Naive thymus-derived CD8-positive, alpha-beta T cell (primary cell): Measurements from ENCODE around the gene PFDN6. TPM values are rescaled to one million over a fixed set of nuclear protein-coding genes. Genes with fewer than 3 reads are reported as not detected.
"Not testable (repeated sequence)": the region's sequence is repeated elsewhere in the genome, so short reads cannot be mapped to it uniquely, and the experiment has no call there.

Experiments used
- ATAC-seq, 2 donors: fragments of 150-1000 bp; cut with Tn5 transposase in 1 of 2; sonication (Bioruptor Pico), chemical (Tn5 transposase) in 1 of 2; 1 replicate in 1 of 2; 2 replicates in 1 of 2; pipeline ENCODE4 v1.10.0; 2021; ENCODE audit warnings: mild to moderate bottlenecking in 2 of 2, moderate library complexity in 2 of 2
- POLR2A ChIA-PET: fragments of 350-600 bp; sonication (Branson Sonifier 250); formaldehyde crosslinking; loops from one replicate; lab custom pipeline; 2021; ENCODE audit warnings: antibody characterized with exemption; lab: Charles Lee
- DNase-seq, 10 donors: peaks; one replicate each; pipeline versions ENCODE4 v3.0.0 to v3.0.0-alpha.2; 2020 to 2022
- H3K27ac Mint-ChIP-seq, 10 donors: one replicate each; pipeline ENCODE4 v1.8.0; 2020 to 2022; ENCODE audit warnings: mild to moderate bottlenecking in 10 of 10, mixed read lengths in 10 of 10, moderate library complexity in 4 of 10, inconsistent platforms in 1 of 10
- H3K27me3 Mint-ChIP-seq, 5 donors: one replicate each; pipeline ENCODE4 v1.8.0; 2021 to 2022; ENCODE audit warnings: mixed read lengths in 5 of 5
- H3K36me3 Mint-ChIP-seq, 3 donors: one replicate each; pipeline ENCODE4 v1.8.0; 2020 to 2022; ENCODE audit warnings: mixed read lengths in 3 of 3, mild to moderate bottlenecking in 2 of 3, inconsistent platforms in 1 of 3
- H3K4me1 Mint-ChIP-seq, 4 donors: one replicate each; pipeline ENCODE4 v1.8.0; 2021 to 2022; ENCODE audit warnings: mixed read lengths in 4 of 4
- H3K4me3 Mint-ChIP-seq, 10 donors: one replicate each; pipeline ENCODE4 v1.8.0; 2020 to 2022; ENCODE audit warnings: mild to moderate bottlenecking in 10 of 10, mixed read lengths in 10 of 10, moderate library complexity in 6 of 10, inconsistent platforms in 1 of 10
- H3K9me3 Mint-ChIP-seq, 9 donors: one replicate each; pipeline ENCODE4 v1.8.0; 2020 to 2022; ENCODE audit warnings: mixed read lengths in 9 of 9, mild to moderate bottlenecking in 3 of 9, inconsistent platforms in 1 of 9, moderate library complexity in 1 of 9
- polyA plus RNA-seq, 3 donors: library from polyadenylated mRNA; unstranded; fragments of 300-500 nt; fragmentation: Illumina TruSeq; gene quantifications; one replicate each; pipeline ENCODE4 v1.2.3, GENCODE V29; 2021
- total RNA-seq, 8 experiments: library from RNA in 2 of 8; stranded (reverse) in 2 of 8; gene quantifications; one replicate each; pipeline ENCODE4 v1.2.3 and lab custom pipeline; 2021 to 2026

PFDN6 gene
- total and polyA plus RNA-seq, 5 experiments from 2014 or later, result 30.4 to 38.2 (median 35.5) TPM

- ATAC-seq (no peak), DNase-seq (no peak)
- Mint-ChIP-seq H3K27me3 (no peaks in the 10 kb centered on the region), H3K9me3 (no peaks in the 10 kb centered on the region), H3K27ac (no peak overlapping the region), H3K36me3 (peaks cover 0 to 62% (median 6%) of the 10 kb centered on the region in 3 donors), H3K4me1 (peaks cover 16 to 28% (median 24%) of the 10 kb centered on the region in 4 donors), H3K4me3 (no peak overlapping the region)
- POLR2A ChIA-PET, result interaction anchor here (2.5 kb wide), 1 partner anchor 34 kb away, joined by 9 read pairs; the partner anchor contains the start of genes PFDN6 and WDR46
Observed at GRCh38 chr6:33254591-33254990, 34.8 kb upstream of the PFDN6 start.

GRCh38 chr6:33259032-33259431 is 30.4 kb upstream of the PFDN6 start:
- Mint-ChIP-seq H3K36me3 (peaks cover 0 to 74% (median 15%) of the 10 kb centered on the region in 3 donors), H3K27ac (no peak overlapping the region), H3K4me1 (peaks cover 0 to 7% (median 0%) of the 10 kb centered on the region in 4 donors), H3K27me3 (no peaks in the 10 kb centered on the region), H3K4me3 (no peak overlapping the region), H3K9me3 (no peaks in the 10 kb centered on the region)
- POLR2A ChIA-PET, result interaction anchor here (1.3 to 1.4 kb wide), 2 partner anchors 9 to 18 kb away, joined by 4 to 5 read pairs; partner anchors contain the start of gene B3GALT4
- no peak for DNase-seq
- no peak for ATAC-seq

- Mint-ChIP-seq H3K27ac (peak overlapping the region in 1 of 10 donors; percentile 83), H3K36me3 (peaks cover 3 to 83% (median 28%) of the 10 kb centered on the region in 3 donors)
- H3K9me3 Mint-ChIP-seq, H3K4me1 Mint-ChIP-seq, H3K27me3 Mint-ChIP-seq, H3K4me3 Mint-ChIP-seq, ATAC-seq, DNase-seq: not testable (repeated sequence)
- POLR2A ChIA-PET, result interaction anchor here (0.6 to 2.5 kb wide), 6 partner anchors 9 to 349 kb away, joined by 3 to 6 read pairs (median 5); partner anchors contain the start of genes B3GALT4, RPS18 and VPS52
Observed at GRCh38 chr6:33262490-33262889, 26.9 kb upstream of the PFDN6 start.

GRCh38 chr6:33264015-33264414 is 25.4 kb upstream of the PFDN6 start:
- Mint-ChIP-seq H3K4me1 (peaks cover 3 to 15% (median 7%) of the 10 kb centered on the region in 4 donors), H3K27me3 (no peaks in the 10 kb centered on the region), H3K36me3 (peaks cover 3 to 87% (median 28%) of the 10 kb centered on the region in 3 donors), H3K27ac (peak overlapping the region in 2 of 10 donors; percentile 29 to 52), H3K9me3 (no peaks in the 10 kb centered on the region), H3K4me3 (no peak overlapping the region)
- DNase-seq, result no peak
- POLR2A ChIA-PET, result interaction anchor here (0.9 to 2.5 kb wide), 2 partner anchors 14 to 17 kb away, joined by 3 to 6 read pairs; no protein-coding TSS in a partner anchor
- ATAC-seq, result no peak

GRCh38 chr6:33271117-33271467 is 18.3 kb upstream of the PFDN6 start:
- POLR2A ChIA-PET, result interaction anchor here (0.6 to 5.4 kb wide), 34 partner anchors 8 to 1607 kb away, joined by 3 to 93 read pairs (median 7); partner anchors contain the start of genes CUTA, HSD17B8, PFDN6 and RGL2
- Mint-ChIP-seq H3K4me1 (peaks cover 29 to 65% (median 64%) of the 10 kb centered on the region in 4 donors), H3K9me3 (no peaks in the 10 kb centered on the region)

GRCh38 chr6:33271468-33272274 is 17.7 kb upstream of the PFDN6 start, which contains the start of the genes RPS18 and VPS52:
TSS of gene RPS18 (plus strand) at chr6:33272075. CDS start at chr6:33272120, 45 bp downstream.
TSS of gene VPS52 (minus strand) at chr6:33271876. CDS start at chr6:33271675, 201 bp downstream.
- Mint-ChIP-seq H3K4me1 (peaks cover 34 to 71% (median 70%) of the 10 kb centered on the region in 4 donors), H3K4me3 (peak within 1 kb of the TSS; percentile 92 to 99 (median 96)), H3K27ac (peak within 1 kb of the TSS; percentile 99 to 100 (median 99)), H3K9me3 (no peaks in the 10 kb centered on the region), H3K36me3 (peaks cover 0 to 70% (median 10%) of the 10 kb centered on the region in 3 donors), H3K27me3 (no peaks in the 10 kb centered on the region)
- DNase-seq (peak; percentile 78 to 100 (median 94)), ATAC-seq (peak; percentile 86 to 88)
- POLR2A ChIA-PET, result interaction anchor here (0.6 to 5.4 kb wide), 41 partner anchors 9 to 1607 kb away, joined by 3 to 93 read pairs (median 6); partner anchors contain the start of genes CUTA, HSD17B8, PFDN6 and RGL2

More at GRCh38 chr6:33271117-33271467, 18.3 kb upstream of the PFDN6 start:
- Mint-ChIP-seq H3K36me3 (peaks cover 3 to 70% (median 13%) of the 10 kb centered on the region in 3 donors), H3K27ac (peak overlapping the region; percentile 99 to 100 (median 99)), H3K4me3 (peak overlapping the region; percentile 92 to 99 (median 96)), H3K27me3 (no peaks in the 10 kb centered on the region)
- ATAC-seq (peak; percentile 38 to 52), DNase-seq (no peak)

GRCh38 chr6:33272275-33273128 is 16.9 kb upstream of the PFDN6 start:
- Mint-ChIP-seq H3K27ac (peak overlapping the region; percentile 99 to 100 (median 99)), H3K27me3 (no peaks in the 10 kb centered on the region), H3K4me1 (peaks cover 35 to 75% (median 73%) of the 10 kb centered on the region in 4 donors), H3K9me3 (no peaks in the 10 kb centered on the region), H3K36me3 (peaks cover 0 to 63% (median 8%) of the 10 kb centered on the region in 3 donors), H3K4me3 (peak overlapping the region; percentile 92 to 99 (median 96))
- ATAC-seq (peak; percentile 1 to 8), DNase-seq (no peak)
- POLR2A ChIA-PET, result interaction anchor here (0.8 to 5.4 kb wide), 30 partner anchors 10 to 427 kb away, joined by 3 to 93 read pairs (median 7); partner anchors contain the start of genes CUTA, PFDN6, RGL2 and RING1

GRCh38 chr6:33273129-33273923 is 16.1 kb upstream of the PFDN6 start:
- H3K4me3 Mint-ChIP-seq, result peak overlapping the region; percentile 92 to 99 (median 96)
- H3K4me1 Mint-ChIP-seq, result peaks cover 36 to 82% (median 75%) of the 10 kb centered on the region in 4 donors
- POLR2A ChIA-PET, result interaction anchor here (1.1 to 5.4 kb wide), 8 partner anchors 9 to 157 kb away, joined by 3 to 93 read pairs (median 44); partner anchors contain the start of genes PFDN6, RGL2, WDR46 and ZBTB22
- H3K27ac Mint-ChIP-seq, result peak overlapping the region; percentile 99 to 100 (median 99)
- no peak for DNase-seq
- no peak for ATAC-seq
- H3K36me3 Mint-ChIP-seq, result peaks cover 0 to 59% (median 4%) of the 10 kb centered on the region in 3 donors
- H3K27me3 Mint-ChIP-seq, result no peaks in the 10 kb centered on the region
- H3K9me3 Mint-ChIP-seq, result no peaks in the 10 kb centered on the region

- POLR2A ChIA-PET, result interaction anchor here (1.1 kb wide), 1 partner anchor 25 kb away, joined by 3 read pairs; the partner anchor contains the start of gene RGL2
- Mint-ChIP-seq H3K4me3 (peak overlapping the region; percentile 50 to 99 (median 96)), H3K9me3 (no peaks in the 10 kb centered on the region), H3K27me3 (no peaks in the 10 kb centered on the region), H3K27ac (peak overlapping the region; percentile 25 to 100 (median 98)), H3K4me1 (peaks cover 39 to 88% (median 79%) of the 10 kb centered on the region in 4 donors), H3K36me3 (peaks cover 0 to 57% (median 4%) of the 10 kb centered on the region in 3 donors)
- ATAC-seq (no peak), DNase-seq (no peak)
Observed at GRCh38 chr6:33273924-33274902, 15.2 kb upstream of the PFDN6 start.
